Activated naive CD4-positive, alpha-beta T cell treated with anti-CD3 and anti-CD28 coated beads for 36 hours (primary cell): ENCODE results near the gene MCRIP2. TPM values are rescaled to one million over a fixed set of nuclear protein-coding genes. Genes with fewer than 3 reads are reported as not detected.
A peak's percentile ranks its signal among the peaks of the same experiment; 100 is the strongest.

Source experiments
- CTCF ChIA-PET: fragments of 350-600 bp; sonication (Branson Sonifier 250); formaldehyde crosslinking; loops from one replicate; lab custom pipeline; 2021; ENCODE audit warnings: antibody characterized with exemption; lab: Charles Lee
- DNase-seq: peaks from one replicate; pipeline ENCODE4 v3.0.0-alpha.2; 2020
- H3K27ac Mint-ChIP-seq: one replicate; pipeline ENCODE4 v1.8.0; 2021; ENCODE audit warnings: mild to moderate bottlenecking, mixed read lengths
- H3K27me3 Mint-ChIP-seq: one replicate; pipeline ENCODE4 v1.8.0; 2021; ENCODE audit warnings: low read depth, mixed read lengths
- H3K36me3 Mint-ChIP-seq: one replicate; pipeline ENCODE4 v1.8.0; 2021; ENCODE audit warnings: low read depth, mixed read lengths
- H3K4me1 Mint-ChIP-seq: one replicate; pipeline ENCODE4 v1.8.0; 2021; ENCODE audit warnings: low read depth, mixed read lengths
- H3K4me3 Mint-ChIP-seq: one replicate; pipeline ENCODE4 v1.8.0; 2021; ENCODE audit warnings: mild to moderate bottlenecking, moderate library complexity, mixed read lengths
- H3K9me3 Mint-ChIP-seq: one replicate; pipeline ENCODE4 v1.8.0; 2021; ENCODE audit warnings: mixed read lengths
- intact Hi-C: fragments of 100-400 bp; cut with micrococcal nuclease; formaldehyde crosslinking; loops from one replicate; pipeline ENCODE4 v1.15.1; 2023
- total RNA-seq, 2 experiments: library from RNA; stranded (reverse); gene quantifications; one replicate each; pipeline ENCODE4 v1.2.3, GENCODE V29; 2021

MCRIP2 gene
- total RNA-seq, 2 experiments from 2014 or later: 31.5 to 35.2 TPM

- intact Hi-C loops: no loop called here
- H3K4me1 Mint-ChIP-seq: peaks cover 26% of the 10 kb centered on the region
- CTCF ChIA-PET: interaction anchor here (2.0 kb wide), 1 partner anchor 12 kb away, joined by 6 read pairs; the partner anchor contains the start of gene METTL26
- H3K36me3 Mint-ChIP-seq: no peaks in the 10 kb centered on the region
- no peaks in the 10 kb centered on the region for H3K27me3 Mint-ChIP-seq
- peak overlapping the region; percentile 66 for H3K27ac Mint-ChIP-seq
- H3K4me3 Mint-ChIP-seq: peak overlapping the region; percentile 79
- peak; percentile 60 for DNase-seq
- H3K9me3 Mint-ChIP-seq: no peaks in the 10 kb centered on the region
These were observed 6.6 kb downstream of the MCRIP2 start for GRCh38 chr16:648071-648780.

GRCh38 chr16:648781-649589 is 7.4 kb downstream of the MCRIP2 start, which contains the start of gene WDR90:
Gene WDR90 (plus strand): TSS chr16:649365. CDS start chr16:649417, 52 bp downstream.
- H3K9me3 Mint-ChIP-seq: no peaks in the 10 kb centered on the region
- intact Hi-C loops: loop anchor here (1.0 kb wide), 2 partner anchors 13 to 18 kb away; partner anchors contain the start of gene METTL26

GRCh38 chr16:649631-650030 is 8.0 kb downstream of the MCRIP2 start:
- Mint-ChIP-seq H3K4me3 (peak overlapping the region; percentile 73), H3K36me3 (no peaks in the 10 kb centered on the region), H3K27me3 (no peaks in the 10 kb centered on the region), H3K27ac (no peak overlapping the region), H3K9me3 (no peaks in the 10 kb centered on the region), H3K4me1 (peaks cover 15% of the 10 kb centered on the region)
- intact Hi-C loops: loop anchor here (1.0 kb wide), 2 partner anchors 13 to 18 kb away; partner anchors contain the start of gene METTL26
- no peak for DNase-seq
- CTCF ChIA-PET: interaction anchor here (0.6 to 1.2 kb wide), 2 partner anchors 26 to 54 kb away, joined by 3 read pairs; partner anchors contain the start of gene RHBDL1

More at GRCh38 chr16:648781-649589, 7.4 kb downstream of the MCRIP2 start, which contains the start of gene WDR90:
- peak within 1 kb of the TSS; percentile 66 for H3K27ac Mint-ChIP-seq
- H3K36me3 Mint-ChIP-seq: no peaks in the 10 kb centered on the region
- CTCF ChIA-PET: interaction anchor here (1.2 to 2.0 kb wide), 2 partner anchors 12 to 27 kb away, joined by 3 to 6 read pairs; partner anchors contain the start of genes METTL26 and RHBDL1
- H3K4me3 Mint-ChIP-seq: peak within 1 kb of the TSS; percentile 79
- no peaks in the 10 kb centered on the region for H3K27me3 Mint-ChIP-seq
- peaks cover 22% of the 10 kb centered on the region for H3K4me1 Mint-ChIP-seq
- peak; percentile 93 for DNase-seq

DNA sequence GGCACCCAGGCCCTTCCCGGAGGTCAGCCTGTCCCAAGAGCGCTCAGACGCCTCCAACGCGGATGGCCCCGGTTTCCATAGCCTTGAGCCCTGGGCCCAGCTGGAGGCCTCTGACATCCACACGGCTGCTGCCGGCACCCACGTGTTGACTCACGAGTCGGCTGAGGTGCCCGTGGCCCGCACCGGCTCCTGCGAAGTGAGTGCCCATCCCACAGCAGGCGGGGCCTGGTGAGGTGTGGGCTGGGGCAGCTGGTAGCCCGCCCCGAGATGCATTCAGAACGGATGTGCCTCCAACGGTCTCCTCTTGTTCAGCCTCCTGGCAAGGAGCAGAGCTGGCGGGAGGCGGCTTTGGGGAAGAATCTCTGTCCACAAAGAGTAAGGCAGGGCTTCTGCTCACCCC is 10.2 kb downstream of the MCRIP2 start:
- no peaks in the 10 kb centered on the region for H3K9me3 Mint-ChIP-seq
- H3K27ac Mint-ChIP-seq: no peak overlapping the region
- H3K4me1 Mint-ChIP-seq: peaks cover 10% of the 10 kb centered on the region
- CTCF ChIA-PET: interaction anchor here (1.1 kb wide), 1 partner anchor 8 kb away, joined by 3 read pairs; no protein-coding TSS in a partner anchor
- intact Hi-C loops: no loop called here
- no peak for DNase-seq
- H3K36me3 Mint-ChIP-seq: no peaks in the 10 kb centered on the region
- peak overlapping the region; percentile 12 for H3K4me3 Mint-ChIP-seq
- H3K27me3 Mint-ChIP-seq: no peaks in the 10 kb centered on the region

- Mint-ChIP-seq H3K4me3 (peak overlapping the region; percentile 9), H3K27ac (no peak overlapping the region), H3K27me3 (no peaks in the 10 kb centered on the region), H3K4me1 (peaks cover 10% of the 10 kb centered on the region), H3K36me3 (no peaks in the 10 kb centered on the region), H3K9me3 (no peaks in the 10 kb centered on the region)
- DNase-seq: no peak
- CTCF ChIA-PET: no interaction called here
- intact Hi-C loops: no loop called here
These were observed 11.1 kb downstream of the MCRIP2 start for GRCh38 chr16:652454-653305.

GRCh38 chr16:654034-654433 is 12.4 kb downstream of the MCRIP2 start:
- peaks cover 7% of the 10 kb centered on the region for H3K4me1 Mint-ChIP-seq
- no peak overlapping the region for H3K4me3 Mint-ChIP-seq
- no peak for DNase-seq
- H3K27me3 Mint-ChIP-seq: no peaks in the 10 kb centered on the region
- no peaks in the 10 kb centered on the region for H3K9me3 Mint-ChIP-seq
- CTCF ChIA-PET: interaction anchor here (0.5 kb wide), 1 partner anchor 472 kb away, joined by 3 read pairs; no protein-coding TSS in a partner anchor
- H3K36me3 Mint-ChIP-seq: no peaks in the 10 kb centered on the region
- no peak overlapping the region for H3K27ac Mint-ChIP-seq
- intact Hi-C loops: no loop called here

- H3K4me3 Mint-ChIP-seq: no peak overlapping the region
- no peak for DNase-seq
- H3K36me3 Mint-ChIP-seq: no peaks in the 10 kb centered on the region
- intact Hi-C loops: no loop called here
- H3K4me1 Mint-ChIP-seq: peaks cover 4% of the 10 kb centered on the region
- CTCF ChIA-PET: interaction anchor here (1.3 kb wide), 1 partner anchor 10 kb away, joined by 3 read pairs; the partner anchor contains the start of gene RHOT2
- no peak overlapping the region for H3K27ac Mint-ChIP-seq
- H3K9me3 Mint-ChIP-seq: no peaks in the 10 kb centered on the region
- no peaks in the 10 kb centered on the region for H3K27me3 Mint-ChIP-seq
These were observed 15.9 kb downstream of the MCRIP2 start for GRCh38 chr16:657487-657886.

DNA sequence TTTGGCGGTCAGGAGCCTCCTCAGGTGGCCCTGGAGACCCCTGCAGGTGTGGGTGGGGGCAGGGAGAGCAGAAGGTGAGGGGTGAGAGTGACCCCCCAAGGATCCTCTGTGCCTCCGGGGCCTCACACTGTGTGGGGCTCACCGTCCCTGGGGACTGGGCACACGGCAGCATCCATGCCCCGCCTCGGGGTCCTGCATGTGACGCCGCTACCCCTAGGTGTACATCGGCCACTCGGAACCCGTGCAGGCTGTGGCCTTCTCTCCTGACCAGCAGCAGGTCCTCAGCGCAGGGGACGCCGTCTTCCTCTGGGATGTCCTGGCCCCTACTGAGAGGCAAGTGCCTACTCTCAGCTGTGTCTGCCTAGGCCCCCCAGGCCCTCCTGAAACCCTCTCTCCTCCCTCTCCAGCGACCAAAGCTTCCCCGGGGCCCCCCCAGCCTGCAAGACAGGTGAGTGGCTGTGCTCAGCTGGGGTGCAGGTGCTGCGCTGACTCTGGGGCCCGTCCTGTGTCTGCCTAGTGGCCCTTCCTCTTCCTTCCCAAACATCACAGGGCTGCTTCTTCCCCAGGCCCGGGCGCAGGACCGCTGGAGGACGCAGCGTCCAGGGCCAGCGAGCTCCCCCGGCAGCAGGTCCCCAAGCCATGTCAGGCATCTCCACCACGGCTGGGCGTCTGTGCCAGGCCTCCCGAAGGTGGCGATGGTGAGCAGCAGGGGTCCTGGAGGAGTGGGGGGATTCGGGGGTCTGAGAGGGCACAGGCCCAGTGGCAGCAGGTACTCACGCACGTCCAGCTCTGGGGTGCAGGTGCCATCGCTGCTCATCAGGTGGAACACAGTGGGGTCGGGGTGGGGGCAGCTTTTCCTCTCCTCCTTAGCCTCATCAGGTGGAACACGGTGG is 17.3 kb downstream of the MCRIP2 start:
- Mint-ChIP-seq H3K36me3 (peaks cover 2% of the 10 kb centered on the region), H3K4me3 (no peak overlapping the region), H3K4me1 (peaks cover 4% of the 10 kb centered on the region), H3K27ac (no peak overlapping the region), H3K27me3 (no peaks in the 10 kb centered on the region), H3K9me3 (no peaks in the 10 kb centered on the region)
- intact Hi-C loops: no loop called here
- no peak for DNase-seq
- CTCF ChIA-PET: no interaction called here

DNA sequence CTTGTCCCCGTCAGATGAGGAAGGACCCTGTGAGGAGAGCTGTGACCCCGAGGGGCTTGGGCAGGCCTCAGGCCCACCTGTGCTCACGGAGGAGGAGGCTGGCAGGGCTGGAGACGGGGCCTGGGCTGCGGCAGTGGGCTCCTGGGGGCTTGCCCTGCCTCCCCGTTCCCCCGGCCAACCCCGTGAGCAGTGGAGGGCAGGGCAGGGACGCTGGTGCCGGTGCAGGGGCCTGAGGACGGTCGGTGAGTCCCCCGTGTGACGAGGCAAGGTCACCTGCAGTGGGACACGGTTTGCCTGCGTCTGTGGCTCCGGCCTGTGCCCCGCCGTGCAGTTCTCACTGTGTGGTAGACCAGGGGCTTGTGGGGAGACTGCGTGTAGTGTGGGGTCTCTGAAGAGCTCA is 18.0 kb downstream of the MCRIP2 start:
- Mint-ChIP-seq H3K4me1 (peaks cover 4% of the 10 kb centered on the region), H3K9me3 (no peaks in the 10 kb centered on the region), H3K4me3 (no peak overlapping the region), H3K36me3 (peaks cover 3% of the 10 kb centered on the region), H3K27ac (no peak overlapping the region), H3K27me3 (no peaks in the 10 kb centered on the region)
- intact Hi-C loops: no loop called here
- no peak for DNase-seq
- CTCF ChIA-PET: interaction anchor here (1.0 kb wide), 1 partner anchor 8 kb away, joined by 3 read pairs; no protein-coding TSS in a partner anchor

DNA sequence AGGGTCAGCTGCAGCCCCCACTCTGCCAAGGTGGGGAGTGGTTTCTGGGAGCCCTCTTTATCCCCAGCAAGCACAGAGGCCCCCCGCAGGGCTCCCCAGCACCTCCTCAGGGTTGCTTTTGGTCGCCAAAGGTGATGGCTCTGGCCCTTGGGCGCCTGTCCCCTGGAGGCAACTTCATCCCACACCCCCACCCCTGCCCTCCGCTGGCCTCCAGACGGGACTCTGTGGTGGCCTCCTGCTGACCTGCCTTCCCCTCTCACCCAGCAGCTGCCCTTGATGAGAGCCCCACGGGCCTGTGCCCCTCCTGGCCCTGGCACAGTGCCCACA is 18.5 kb downstream of the MCRIP2 start:
- DNase-seq: no peak
- Mint-ChIP-seq H3K27me3 (no peaks in the 10 kb centered on the region), H3K36me3 (peaks cover 3% of the 10 kb centered on the region), H3K27ac (no peak overlapping the region), H3K9me3 (no peaks in the 10 kb centered on the region), H3K4me3 (no peak overlapping the region), H3K4me1 (peaks cover 4% of the 10 kb centered on the region)
- CTCF ChIA-PET: interaction anchor here (1.0 kb wide), 1 partner anchor 9 kb away, joined by 3 read pairs; no protein-coding TSS in a partner anchor
- intact Hi-C loops: no loop called here
